Natural killer cell (primary cell): Measurements from ENCODE around the gene MRPL10. TPM values are rescaled to one million over a fixed set of nuclear protein-coding genes. Genes with fewer than 3 reads are reported as not detected.

Experiments used
- ATAC-seq, 3 donors: fragments of 150-1000 bp in 2 of 3; fragments of 200-7000 bp in 1 of 3; cut with Tn5 transposase; 1 replicate in 1 of 3; 2 replicates in 2 of 3; pipeline ENCODE4 v1.10.0; 2021; ENCODE audit warnings: mild to moderate bottlenecking in 2 of 3, moderate library complexity in 2 of 3
- DNase-seq, 2 donors: peaks; one replicate each; pipeline versions ENCODE4 v3.0.0 to v3.0.0-alpha.2; 2013 to 2021; ENCODE audit warnings: mixed read lengths in 1 of 2
- H3K27ac ChIP-seq: one replicate; pipeline ENCODE4 v1.5.1; 2013; ENCODE audit warnings: mild to moderate bottlenecking, low read length
- H3K27me3 ChIP-seq: one replicate; pipeline ENCODE4 v1.6.1; 2013; ENCODE audit warnings: low read length; ENCODE audit not compliant: control insufficient read depth, insufficient read depth
- H3K36me3 ChIP-seq: one replicate; pipeline ENCODE4 v1.6.1; 2013; ENCODE audit warnings: low read length; ENCODE audit not compliant: control insufficient read depth, insufficient read depth
- H3K4me1 ChIP-seq: one replicate; pipeline ENCODE4 v1.6.1; 2013; ENCODE audit warnings: low read length; ENCODE audit not compliant: control insufficient read depth, insufficient read depth
- H3K4me3 ChIP-seq: one replicate; pipeline ENCODE4 v1.5.1; 2013; ENCODE audit warnings: low read length
- H3K9me3 ChIP-seq: one replicate; pipeline ENCODE4 v1.6.1; 2013; ENCODE audit warnings: low read length; ENCODE audit not compliant: control insufficient read depth, insufficient read depth
- H3K27ac Mint-ChIP-seq, 2 donors: one replicate each; pipeline ENCODE4 v1.8.0; 2022; ENCODE audit warnings: mild to moderate bottlenecking in 2 of 2, mixed read lengths in 2 of 2, moderate library complexity in 1 of 2
- H3K27me3 Mint-ChIP-seq, 2 donors: one replicate each; pipeline ENCODE4 v1.8.0; 2022; ENCODE audit warnings: low read depth in 2 of 2, mixed read lengths in 2 of 2
- H3K36me3 Mint-ChIP-seq: one replicate; pipeline ENCODE4 v1.8.0; 2022; ENCODE audit warnings: mixed read lengths
- H3K4me1 Mint-ChIP-seq, 2 donors: one replicate each; pipeline ENCODE4 v1.8.0; 2022; ENCODE audit warnings: mixed read lengths in 2 of 2
- H3K4me3 Mint-ChIP-seq: one replicate; pipeline ENCODE4 v1.8.0; 2022; ENCODE audit warnings: mild to moderate bottlenecking, moderate library complexity, mixed read lengths
- H3K9me3 Mint-ChIP-seq, 2 donors: one replicate each; pipeline ENCODE4 v1.8.0; 2022; ENCODE audit warnings: mixed read lengths in 2 of 2
- CTCF ChIP-seq: fragments of 200-600 bp; IDR thresholded peaks from one replicate; pipeline ENCODE4 v1.8.0; 2022; ENCODE audit warnings: antibody characterized with exemption
- WGBS: methylation state at CpG from one replicate; pipeline ENCODE4 v1.1.7; 2013; ENCODE audit warnings: missing lambda C conversion rate; ENCODE audit not compliant: insufficient coverage; 5-methylcytosine and 5-hydroxymethylcytosine counted together
- intact Hi-C: fragments of 100-400 bp; cut with micrococcal nuclease; formaldehyde crosslinking; loops from one replicate; pipeline ENCODE4 v1.14.2; 2022
- total RNA-seq, 4 donors: library from RNA; stranded (reverse); fragments of 120-200 nt in 1 of 4; gene quantifications; one replicate each; pipeline versions ENCODE4 v1.2.3 to v1.2.4, GENCODE V29; 2013 to 2022

MRPL10 gene
- 100 to 1,000 TPM; 106 to 232 (median 144) TPM for total RNA-seq
- total RNA-seq (2013): 44.9 TPM

- ATAC-seq (peak; percentile 58 to 78 (median 66)), DNase-seq (peak; percentile 92 to 96)
- Mint-ChIP-seq H3K9me3 (no peaks in the 10 kb centered on the region), H3K4me1 (peaks cover 37 to 45% of the 10 kb centered on the region in 2 donors), H3K4me3 (peak within 1 kb of the TSS; percentile 96), H3K27ac (peak within 1 kb of the TSS; percentile 96 to 98), H3K36me3 (no peaks in the 10 kb centered on the region), H3K27me3 (no peaks in the 10 kb centered on the region)
- Histone ChIP-seq H3K27me3 (no peaks in the 10 kb centered on the region), H3K9me3 (no peaks in the 10 kb centered on the region), H3K36me3 (peaks cover 22% of the 10 kb centered on the region), H3K4me1 (peaks cover 41% of the 10 kb centered on the region), H3K27ac (peak within 1 kb of the TSS; percentile 93), H3K4me3 (peak within 1 kb of the TSS; percentile 70)
- TF ChIP-seq CTCF: no peak
- WGBS: 0% methylated on average over 41 of the region's 42 CpGs
- intact Hi-C loops: loop anchor here (1.0 to 10.0 kb wide), 4 partner anchors 10 to 214 kb away; partner anchors contain the start of genes NFE2L1, OSBPL7 and PNPO
Measured at GRCh38 chr17:47831003-47831933, at the start of gene MRPL10, which contains the start of gene LRRC46. MRPL10 (minus strand) TSS chr17:47831541; CDS start chr17:47831511, 30 bp downstream. LRRC46 (plus strand) TSS chr17:47831670; CDS start chr17:47831990, 320 bp downstream.

- WGBS: 84% methylated on average over 5 of the region's 8 CpGs
- no peak for ATAC-seq
- H3K9me3 Mint-ChIP-seq: no peaks in the 10 kb centered on the region
- no peak overlapping the region for H3K27ac ChIP-seq
- H3K4me1 Mint-ChIP-seq: peaks cover 0 to 6% of the 10 kb centered on the region in 2 donors
- no peaks in the 10 kb centered on the region for H3K9me3 ChIP-seq
- H3K27ac Mint-ChIP-seq: no peak overlapping the region
- H3K36me3 Mint-ChIP-seq: no peaks in the 10 kb centered on the region
- no peak overlapping the region for H3K4me3 ChIP-seq
- no peak overlapping the region for H3K4me3 Mint-ChIP-seq
- intact Hi-C loops: no loop called here
- H3K4me1 ChIP-seq: peaks cover 8% of the 10 kb centered on the region
- H3K27me3 Mint-ChIP-seq: peaks cover 20 to 26% of the 10 kb centered on the region in 2 donors
- no peak for DNase-seq
- no peaks in the 10 kb centered on the region for H3K36me3 ChIP-seq
- TF ChIP-seq CTCF: no peak
- H3K27me3 ChIP-seq: no peaks in the 10 kb centered on the region
Measured at GRCh38 chr17:47879776-47880454, 48.6 kb upstream of the MRPL10 start.

DNA sequence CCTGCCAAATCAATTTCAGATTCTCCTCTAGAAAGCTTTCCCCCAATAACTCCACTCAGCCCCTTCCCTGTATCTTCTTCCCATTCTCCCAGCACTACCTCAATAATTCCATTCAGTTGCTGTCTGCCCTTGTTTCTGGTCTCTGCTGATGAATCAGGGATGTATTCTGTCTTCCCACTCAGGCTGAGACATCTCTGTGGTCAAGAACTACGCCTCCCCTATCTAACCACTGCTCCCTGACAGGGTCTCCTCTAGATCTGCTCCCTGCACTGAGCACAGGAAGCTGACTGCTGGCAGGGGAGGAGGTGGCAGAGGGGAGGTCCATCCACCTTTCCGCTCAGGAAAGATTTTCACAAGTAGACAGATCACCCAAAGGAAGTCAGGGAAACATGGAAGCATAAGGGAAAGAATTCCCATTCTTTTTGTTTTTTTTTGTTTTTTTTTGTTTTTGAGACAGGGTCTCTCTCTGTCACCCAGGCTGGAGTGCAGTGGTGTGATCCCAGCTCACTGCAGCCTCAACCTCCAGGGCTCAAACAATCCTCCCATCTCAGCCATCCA, 47.8 kb upstream of the MRPL10 start:
- intact Hi-C loops: no loop called here
- H3K9me3 Mint-ChIP-seq: no peaks in the 10 kb centered on the region
- Histone ChIP-seq H3K4me1 (peaks cover 8% of the 10 kb centered on the region), H3K27me3 (no peaks in the 10 kb centered on the region), H3K9me3 (no peaks in the 10 kb centered on the region), H3K36me3 (no peaks in the 10 kb centered on the region), H3K27ac (no peak overlapping the region), H3K4me3 (no peak overlapping the region)
- H3K4me1 Mint-ChIP-seq: peaks cover 0 to 6% of the 10 kb centered on the region in 2 donors
- H3K27ac Mint-ChIP-seq: no peak overlapping the region
- peaks cover 22 to 33% of the 10 kb centered on the region in 2 donors for H3K27me3 Mint-ChIP-seq
- no peaks in the 10 kb centered on the region for H3K36me3 Mint-ChIP-seq
- no peak for ATAC-seq
- no peak for TF ChIP-seq CTCF
- H3K4me3 Mint-ChIP-seq: no peak overlapping the region
- WGBS: 84% methylated on average over 1 of the region's 2 CpGs
- DNase-seq: no peak
